ENCODE data around the gene NCOA5. TPM values are rescaled to one million over a fixed set of nuclear protein-coding genes. Genes with fewer than 3 reads are reported as not detected.
A peak's percentile ranks its signal among the peaks of the same experiment; 100 is the strongest.

NCOA5 gene
- total and polyA plus RNA-seq, 10 donors = 14.3 to 33.2 (median 27.7) TPM

DNA sequence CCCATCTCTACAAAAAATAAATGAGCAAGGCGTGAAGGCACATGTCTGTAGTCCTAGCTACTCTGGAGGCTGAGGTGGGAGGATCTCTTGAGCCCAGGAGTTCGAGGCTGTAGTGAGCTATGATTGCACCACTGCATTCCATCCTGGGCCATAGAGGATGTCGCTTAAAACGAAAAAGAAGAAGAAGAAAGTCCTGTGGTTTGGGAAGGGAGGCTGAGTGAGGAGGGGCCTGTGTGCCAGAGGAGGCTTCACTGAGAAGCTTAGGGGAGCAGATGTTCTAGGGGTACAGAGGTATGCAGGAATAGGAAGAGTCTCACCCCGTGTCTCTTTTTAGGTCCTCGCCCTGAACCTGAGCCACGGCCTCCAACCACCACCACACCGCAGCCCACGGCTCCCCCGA lies 76.8 kb downstream of the NCOA5 start:
- peaks cover 0 to 30% (median 0%) of the 10 kb centered on the region in 6 donors for H3K36me3 ChIP-seq
- 38 to 60% (median 50%) methylated on average over 7 to 10 of the region's 10 CpGs for WGBS, 5 donors
- H3K27ac ChIP-seq = peak overlapping the region in 4 of 8 donors; percentile 6 to 87 (median 68)
- DNase-seq = no peak
- TF ChIP-seq, protein P1, sequence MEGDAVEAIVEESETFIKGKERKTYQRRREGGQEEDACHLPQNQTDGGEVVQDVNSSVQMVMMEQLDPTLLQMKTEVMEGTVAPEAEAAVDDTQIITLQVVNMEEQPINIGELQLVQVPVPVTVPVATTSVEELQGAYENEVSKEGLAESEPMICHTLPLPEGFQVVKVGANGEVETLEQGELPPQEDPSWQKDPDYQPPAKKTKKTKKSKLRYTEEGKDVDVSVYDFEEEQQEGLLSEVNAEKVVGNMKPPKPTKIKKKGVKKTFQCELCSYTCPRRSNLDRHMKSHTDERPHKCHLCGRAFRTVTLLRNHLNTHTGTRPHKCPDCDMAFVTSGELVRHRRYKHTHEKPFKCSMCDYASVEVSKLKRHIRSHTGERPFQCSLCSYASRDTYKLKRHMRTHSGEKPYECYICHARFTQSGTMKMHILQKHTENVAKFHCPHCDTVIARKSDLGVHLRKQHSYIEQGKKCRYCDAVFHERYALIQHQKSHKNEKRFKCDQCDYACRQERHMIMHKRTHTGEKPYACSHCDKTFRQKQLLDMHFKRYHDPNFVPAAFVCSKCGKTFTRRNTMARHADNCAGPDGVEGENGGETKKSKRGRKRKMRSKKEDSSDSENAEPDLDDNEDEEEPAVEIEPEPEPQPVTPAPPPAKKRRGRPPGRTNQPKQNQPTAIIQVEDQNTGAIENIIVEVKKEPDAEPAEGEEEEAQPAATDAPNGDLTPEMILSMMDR (IDR thresholded peaks at IDR 0.05 in 8 of 11, conservative IDR thresholded peaks at IDR 0.05 in 3 of 11) = no peak
- TF ChIP-seq POLR2A (IDR thresholded peaks at IDR 0.05) = no peak
- TF ChIP-seq POLR2AphosphoS5 (IDR thresholded peaks at IDR 0.05) = no peak
- peak overlapping the region in 4 of 8 donors; percentile 34 to 67 (median 37) for H3K4me3 ChIP-seq
- H3K4me1 ChIP-seq = peaks cover 26 to 73% (median 51%) of the 10 kb centered on the region in 6 donors
- peaks cover 14 to 68% (median 54%) of the 10 kb centered on the region in 7 donors for H3K27me3 ChIP-seq (replicated peaks in 1 of 7)
- intact Hi-C loops (cut with DNase I; ENCODE audit: low total_unique reads) = no loop called here
- H3K9me3 ChIP-seq = no peaks in the 10 kb centered on the region

DNA sequence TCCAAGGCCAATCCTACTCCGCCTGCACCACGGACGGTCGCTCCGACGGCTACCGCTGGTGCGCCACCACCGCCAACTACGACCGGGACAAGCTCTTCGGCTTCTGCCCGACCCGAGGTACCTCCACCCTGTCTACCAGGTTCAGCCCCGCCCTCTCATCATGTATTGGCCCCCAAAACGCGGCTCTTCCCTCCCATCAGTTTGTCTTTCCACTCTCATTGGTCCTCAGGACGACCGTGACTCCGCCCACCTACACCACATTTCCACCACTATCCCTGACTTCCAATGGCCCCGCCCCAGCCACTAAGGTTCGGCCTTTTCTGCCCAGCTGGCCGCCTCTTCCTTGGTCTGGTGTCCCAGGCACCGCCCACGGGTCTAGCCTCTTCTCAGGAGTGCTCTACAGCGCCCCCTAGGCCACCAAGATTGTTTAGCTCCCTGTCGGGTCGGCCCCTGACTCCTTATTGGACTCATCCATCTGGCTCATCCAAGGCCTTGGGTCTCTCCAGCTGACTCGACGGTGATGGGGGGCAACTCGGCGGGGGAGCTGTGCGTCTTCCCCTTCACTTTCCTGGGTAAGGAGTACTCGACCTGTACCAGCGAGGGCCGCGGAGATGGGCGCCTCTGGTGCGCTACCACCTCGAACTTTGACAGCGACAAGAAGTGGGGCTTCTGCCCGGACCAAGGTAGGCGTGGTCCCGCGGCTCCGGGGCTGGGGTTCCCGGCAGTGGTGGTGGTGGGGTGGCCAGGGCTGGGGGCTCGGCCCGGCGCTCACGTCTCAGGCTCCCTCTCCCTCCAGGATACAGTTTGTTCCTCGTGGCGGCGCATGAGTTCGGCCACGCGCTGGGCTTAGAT lies 77.9 kb downstream of the NCOA5 start:
- no peaks in the 10 kb centered on the region for H3K9me3 ChIP-seq
- H3K27ac ChIP-seq = peak overlapping the region in 6 of 8 donors; percentile 58 to 87 (median 75)
- H3K4me3 ChIP-seq = peak overlapping the region in 6 of 8 donors; percentile 11 to 67 (median 31)
- peaks cover 0 to 27% (median 0%) of the 10 kb centered on the region in 6 donors for H3K36me3 ChIP-seq
- DNase-seq = peak; percentile 94
- 20 to 23% (median 21%) methylated on average over 31 to 57 of the region's 57 CpGs for WGBS, 5 donors
- H3K27me3 ChIP-seq (replicated peaks in 1 of 7) = peaks cover 14 to 79% (median 54%) of the 10 kb centered on the region in 7 donors
- intact Hi-C loops (cut with DNase I; ENCODE audit: low total_unique reads) = no loop called here
- H3K4me1 ChIP-seq = peaks cover 32 to 83% (median 61%) of the 10 kb centered on the region in 6 donors
- TF ChIP-seq POLR2AphosphoS5 (IDR thresholded peaks at IDR 0.05) (peak in 2 of 3 donors; percentile 65 to 66), POLR2A (IDR thresholded peaks at IDR 0.05) (no peak)
- TF ChIP-seq, protein P1 (IDR thresholded peaks at IDR 0.05 in 8 of 11, conservative IDR thresholded peaks at IDR 0.05 in 3 of 11) = peak in 6 of 11 experiments; percentile 9 to 67 (median 58)

Other genes starting within 250 kb of the NCOA5 start
- gene ACOT8, start 232.6 kb downstream of the NCOA5 start, total RNA-seq = 10 to 100 TPM; 19.4 to 37.4 (median 24.7) TPM
- gene ACOT8, start 232.6 kb downstream of the NCOA5 start, polyA plus RNA-seq = 10 to 100 TPM; 28.1 to 36.7 (median 34.2) TPM
- 1 to 10 TPM; 4.4 to 7.1 (median 5.4) TPM for gene ZSWIM3, start 232.3 kb downstream of the NCOA5 start, total RNA-seq
- 1 to 10 TPM; 3.1 to 4.2 (median 3.5) TPM for gene ZSWIM3, start 232.3 kb downstream of the NCOA5 start, polyA plus RNA-seq
- 10 to 100 TPM in 6 of 7 donors, 1 to 10 TPM in 1; 8.5 to 16.1 (median 11.1) TPM for gene ZSWIM1, start 208.7 kb downstream of the NCOA5 start, total RNA-seq
- gene ZSWIM1, start 208.7 kb downstream of the NCOA5 start, polyA plus RNA-seq = 1 to 10 TPM; 3.7 to 5.5 (median 3.9) TPM
- 10 to 100 TPM in 1 of 7 donors, 1 to 10 TPM in 6; 1.5 to 11.5 (median 4.0) TPM for gene SPATA25, start 202.3 kb downstream of the NCOA5 start, total RNA-seq
- gene SPATA25, start 202.3 kb downstream of the NCOA5 start, polyA plus RNA-seq = 1 to 10 TPM in 1 of 3 donors, under 1 TPM in 2; 0.41 to 3.1 (median 0.46) TPM
- 10 to 100 TPM in 2 of 7 donors, 1 to 10 TPM in 5; 3.3 to 19.4 (median 6.4) TPM for gene NEURL2, start 198.8 kb downstream of the NCOA5 start, total RNA-seq
- 1 to 10 TPM; 2.7 to 4.4 (median 3.5) TPM for gene NEURL2, start 198.8 kb downstream of the NCOA5 start, polyA plus RNA-seq
- 100 to 1,000 TPM; 162 to 203 (median 183) TPM for gene CTSA, start 198.6 kb downstream of the NCOA5 start, total RNA-seq
- 100 to 1,000 TPM in 1 of 3 donors, 10 to 100 TPM in 2; 56.6 to 105 (median 65.8) TPM for gene CTSA, start 198.6 kb downstream of the NCOA5 start, polyA plus RNA-seq
- 100 to 1,000 TPM in 2 of 7 donors, 10 to 100 TPM in 5; 19.2 to 430 (median 46.7) TPM for gene PLTP, start 177.8 kb downstream of the NCOA5 start, total RNA-seq
- gene PLTP, start 177.8 kb downstream of the NCOA5 start, polyA plus RNA-seq = 10 to 100 TPM in 2 of 3 donors, 1 to 10 TPM in 1; 7.5 to 58.2 (median 16.7) TPM
- 10 to 100 TPM; 41.2 to 61.9 (median 52.4) TPM for gene PCIF1, start 155.3 kb downstream of the NCOA5 start, total RNA-seq
- gene PCIF1, start 155.3 kb downstream of the NCOA5 start, polyA plus RNA-seq = 10 to 100 TPM; 25.1 to 33.8 (median 31.0) TPM
- gene ZNF335, start 117.8 kb downstream of the NCOA5 start, total RNA-seq = 10 to 100 TPM; 25.9 to 46.3 (median 33.8) TPM
- gene ZNF335, start 117.8 kb downstream of the NCOA5 start, polyA plus RNA-seq = 10 to 100 TPM in 2 of 3 donors, 1 to 10 TPM in 1; 8.2 to 17.9 (median 17.8) TPM
- gene MMP9, start 81.1 kb downstream of the NCOA5 start, total RNA-seq = 100 to 1,000 TPM in 5 of 7 donors, 10 to 100 TPM in 2; 75.2 to 295 (median 168) TPM
- gene MMP9, start 81.1 kb downstream of the NCOA5 start, polyA plus RNA-seq = 10 to 100 TPM; 33.3 to 49.7 (median 37.1) TPM
- 1 to 10 TPM in 5 of 7 donors, under 1 TPM in 2; 0.20 to 4.0 (median 2.5) TPM for gene SLC12A5, start 60.7 kb downstream of the NCOA5 start, total RNA-seq
- gene SLC12A5, start 60.7 kb downstream of the NCOA5 start, polyA plus RNA-seq = 1 to 10 TPM; 1.8 to 8.7 (median 4.1) TPM
- 10 to 100 TPM; 30.7 to 70.3 (median 44.2) TPM for gene CD40, start 28.4 kb upstream of the NCOA5 start, total RNA-seq
- gene CD40, start 28.4 kb upstream of the NCOA5 start, polyA plus RNA-seq = 100 to 1,000 TPM in 1 of 3 donors, 10 to 100 TPM in 2; 66.1 to 108 (median 68.7) TPM
- gene CDH22, start 218.5 kb upstream of the NCOA5 start, total RNA-seq = not detected
- gene CDH22, start 218.5 kb upstream of the NCOA5 start, polyA plus RNA-seq = not detected